Measurements from ENCODE around the gene RBM22. TPM values are rescaled to one million over a fixed set of nuclear protein-coding genes. Genes with fewer than 3 reads are reported as not detected.

The RBM22 gene
- polyA plus RNA-seq, 2 of the 4 experiments (the other 2 are of a cell fraction) = 42.2 to 75.7 TPM

DNA sequence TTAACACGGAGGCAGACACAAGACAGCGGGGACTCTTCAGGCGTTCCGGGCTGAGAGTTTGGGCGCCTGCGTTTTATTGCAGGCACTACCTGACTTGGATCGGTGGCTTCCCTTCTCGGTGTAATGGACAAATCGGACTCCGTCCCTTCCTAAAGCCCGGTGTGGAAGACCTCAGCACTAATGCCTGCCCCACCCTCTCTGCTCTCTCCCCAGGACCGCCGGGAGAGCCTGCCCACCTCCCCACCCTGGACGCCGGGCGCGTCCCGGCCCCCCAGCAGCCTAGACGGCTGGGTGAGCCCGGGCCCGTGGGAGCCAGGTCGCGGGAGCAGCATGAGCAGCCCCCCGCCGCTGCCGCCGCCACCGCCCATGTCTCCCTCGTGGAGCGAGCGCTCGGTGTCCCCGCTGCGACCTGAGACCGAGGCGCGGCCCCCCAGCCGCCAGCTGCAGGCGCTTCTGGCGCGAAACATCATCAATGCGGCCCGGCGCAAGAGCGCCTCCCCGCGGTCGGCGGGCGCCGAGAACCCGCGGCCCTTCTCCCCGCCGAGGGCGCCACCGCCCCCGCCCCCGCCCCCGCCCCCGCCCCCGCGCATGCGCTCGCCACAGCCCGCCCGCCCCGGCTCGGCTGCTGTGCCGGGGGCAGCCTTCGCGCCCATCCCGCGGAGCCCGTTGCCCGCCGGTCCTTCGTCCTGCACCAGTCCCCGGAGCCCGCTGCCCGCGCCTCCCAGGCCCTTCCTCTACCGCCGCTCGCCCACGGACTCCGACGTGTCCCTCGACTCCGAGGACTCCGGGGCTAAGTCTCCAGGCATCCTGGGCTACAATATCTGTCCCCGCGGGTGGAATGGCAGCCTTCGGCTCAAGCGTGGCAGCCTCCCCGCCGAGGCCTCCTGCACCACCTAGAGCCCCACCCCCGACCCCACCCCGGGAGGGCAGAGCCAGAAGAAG is 44.4 kb downstream of the RBM22 start (continued):
- TF ChIP-seq, protein P1, sequence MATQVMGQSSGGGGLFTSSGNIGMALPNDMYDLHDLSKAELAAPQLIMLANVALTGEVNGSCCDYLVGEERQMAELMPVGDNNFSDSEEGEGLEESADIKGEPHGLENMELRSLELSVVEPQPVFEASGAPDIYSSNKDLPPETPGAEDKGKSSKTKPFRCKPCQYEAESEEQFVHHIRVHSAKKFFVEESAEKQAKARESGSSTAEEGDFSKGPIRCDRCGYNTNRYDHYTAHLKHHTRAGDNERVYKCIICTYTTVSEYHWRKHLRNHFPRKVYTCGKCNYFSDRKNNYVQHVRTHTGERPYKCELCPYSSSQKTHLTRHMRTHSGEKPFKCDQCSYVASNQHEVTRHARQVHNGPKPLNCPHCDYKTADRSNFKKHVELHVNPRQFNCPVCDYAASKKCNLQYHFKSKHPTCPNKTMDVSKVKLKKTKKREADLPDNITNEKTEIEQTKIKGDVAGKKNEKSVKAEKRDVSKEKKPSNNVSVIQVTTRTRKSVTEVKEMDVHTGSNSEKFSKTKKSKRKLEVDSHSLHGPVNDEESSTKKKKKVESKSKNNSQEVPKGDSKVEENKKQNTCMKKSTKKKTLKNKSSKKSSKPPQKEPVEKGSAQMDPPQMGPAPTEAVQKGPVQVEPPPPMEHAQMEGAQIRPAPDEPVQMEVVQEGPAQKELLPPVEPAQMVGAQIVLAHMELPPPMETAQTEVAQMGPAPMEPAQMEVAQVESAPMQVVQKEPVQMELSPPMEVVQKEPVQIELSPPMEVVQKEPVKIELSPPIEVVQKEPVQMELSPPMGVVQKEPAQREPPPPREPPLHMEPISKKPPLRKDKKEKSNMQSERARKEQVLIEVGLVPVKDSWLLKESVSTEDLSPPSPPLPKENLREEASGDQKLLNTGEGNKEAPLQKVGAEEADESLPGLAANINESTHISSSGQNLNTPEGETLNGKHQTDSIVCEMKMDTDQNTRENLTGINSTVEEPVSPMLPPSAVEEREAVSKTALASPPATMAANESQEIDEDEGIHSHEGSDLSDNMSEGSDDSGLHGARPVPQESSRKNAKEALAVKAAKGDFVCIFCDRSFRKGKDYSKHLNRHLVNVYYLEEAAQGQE (IDR thresholded peaks at IDR 0.05) = no peak
- peak; percentile 50 for TF ChIP-seq POLR2A (IDR thresholded peaks at IDR 0.05; ENCODE audit: low read length)
- TF ChIP-seq MAZ (IDR thresholded peaks at IDR 0.05; ENCODE audit: borderline replicate concordance, low read depth, low read length) = peak; percentile 80; the same call in 1 of the 2 replicates
- no peak for TF ChIP-seq BHLHE40 (IDR thresholded peaks at IDR 0.05; ENCODE audit: low read depth, low read length)
- TF ChIP-seq, protein P2, sequence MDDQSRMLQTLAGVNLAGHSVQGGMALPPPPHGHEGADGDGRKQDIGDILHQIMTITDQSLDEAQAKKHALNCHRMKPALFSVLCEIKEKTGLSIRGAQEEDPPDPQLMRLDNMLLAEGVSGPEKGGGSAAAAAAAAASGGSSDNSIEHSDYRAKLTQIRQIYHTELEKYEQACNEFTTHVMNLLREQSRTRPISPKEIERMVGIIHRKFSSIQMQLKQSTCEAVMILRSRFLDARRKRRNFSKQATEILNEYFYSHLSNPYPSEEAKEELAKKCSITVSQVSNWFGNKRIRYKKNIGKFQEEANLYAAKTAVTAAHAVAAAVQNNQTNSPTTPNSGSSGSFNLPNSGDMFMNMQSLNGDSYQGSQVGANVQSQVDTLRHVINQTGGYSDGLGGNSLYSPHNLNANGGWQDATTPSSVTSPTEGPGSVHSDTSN (IDR thresholded peaks at IDR 0.05) = peak; percentile 44; the same call in 1 of the 2 replicates
- TF ChIP-seq, protein P3, sequence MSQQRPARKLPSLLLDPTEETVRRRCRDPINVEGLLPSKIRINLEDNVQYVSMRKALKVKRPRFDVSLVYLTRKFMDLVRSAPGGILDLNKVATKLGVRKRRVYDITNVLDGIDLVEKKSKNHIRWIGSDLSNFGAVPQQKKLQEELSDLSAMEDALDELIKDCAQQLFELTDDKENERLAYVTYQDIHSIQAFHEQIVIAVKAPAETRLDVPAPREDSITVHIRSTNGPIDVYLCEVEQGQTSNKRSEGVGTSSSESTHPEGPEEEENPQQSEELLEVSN (IDR thresholded peaks at IDR 0.05; ENCODE audit: borderline replicate concordance, low read depth) = peak; percentile 85
- no peak for TF ChIP-seq PHF8 (IDR thresholded peaks at IDR 0.05; ENCODE audit: borderline replicate concordance, low read depth)
- TF ChIP-seq JUNB (IDR thresholded peaks at IDR 0.05) = no peak

DNA sequence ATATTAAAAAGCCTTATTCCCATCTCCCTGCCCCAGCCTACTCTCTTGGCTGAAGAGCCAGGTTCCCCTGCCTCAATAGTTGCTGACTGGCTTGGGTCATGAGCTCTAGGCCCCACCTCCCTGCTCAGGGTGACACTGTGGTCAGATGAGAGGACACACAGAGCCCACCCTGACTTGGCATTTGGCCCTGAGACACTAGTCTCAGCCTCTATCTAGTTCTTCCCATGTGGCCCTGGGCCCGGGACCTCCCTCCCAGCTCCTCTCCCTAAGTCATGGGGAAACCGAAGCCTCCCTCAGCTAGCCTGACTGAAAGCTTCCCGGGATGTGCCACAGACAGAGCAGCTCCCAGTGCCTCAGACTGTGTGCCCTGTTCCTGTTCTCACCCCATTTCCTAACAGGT is 45.6 kb downstream of the RBM22 start:
- Histone ChIP-seq H3K4me3 (no peak overlapping the region), H3K4me1 (peaks cover 54% of the 10 kb centered on the region), H3K27ac (peak overlapping the region in 1 of 2 experiments; percentile 96; a peak in 4 of 6 replicates), H3K4me2 (no peak overlapping the region), H3K9me3 (no peaks in the 10 kb centered on the region)
- POLR2A ChIA-PET = interaction anchor here (1.0 kb wide), 1 partner anchor 11 kb away, joined by 4 read pairs; no protein-coding TSS in a partner anchor
- 89% methylated on average over 3 of the region's 3 CpGs for WGBS (ENCODE audit: missing lambda C conversion rate)
- CTCF ChIA-PET = interaction anchor here (1.0 to 11.2 kb wide), 9 partner anchors 8 to 196 kb away, joined by 3 to 143 read pairs (median 6); partner anchors contain the start of gene SYNPO
- DNase-seq (ENCODE audit: low read depth in 1 of 2, low spot score in 1 of 2) (no peak), FAIRE-seq (no peak), ATAC-seq (no peak)
- no peak for TF ChIP-seq RNF2 (IDR thresholded peaks at IDR 0.05; ENCODE audit: borderline replicate concordance, low read depth)
- no peak for TF ChIP-seq MYC (IDR thresholded peaks at IDR 0.05; ENCODE audit: borderline replicate concordance, low read length)
- no peak for TF ChIP-seq ESRRA (IDR thresholded peaks at IDR 0.05; ENCODE audit: borderline replicate concordance, low read length)
- no peak for TF ChIP-seq RCOR1 (IDR thresholded peaks at IDR 0.05; ENCODE audit: low read depth, low read length)
- no peak for TF ChIP-seq CBX8 (IDR thresholded peaks at IDR 0.05)
- TF ChIP-seq, protein P4, sequence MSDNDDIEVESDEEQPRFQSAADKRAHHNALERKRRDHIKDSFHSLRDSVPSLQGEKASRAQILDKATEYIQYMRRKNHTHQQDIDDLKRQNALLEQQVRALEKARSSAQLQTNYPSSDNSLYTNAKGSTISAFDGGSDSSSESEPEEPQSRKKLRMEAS (IDR thresholded peaks at IDR 0.05) = no peak
- no peak for TF ChIP-seq ZNF302 (CRISPR knock-in tag; IDR thresholded peaks at IDR 0.05)
- TF ChIP-seq SREBF2 (IDR thresholded peaks at IDR 0.05) = no peak
- no peak for TF ChIP-seq JUN (IDR thresholded peaks at IDR 0.05)
- TF ChIP-seq ZFP36 (IDR thresholded peaks at IDR 0.05; ENCODE audit: borderline replicate concordance, partially characterized antibody) = no peak
- TF ChIP-seq EHF (CRISPR knock-in tag; IDR thresholded peaks at IDR 0.05) = no peak
- TF ChIP-seq, protein P5, sequence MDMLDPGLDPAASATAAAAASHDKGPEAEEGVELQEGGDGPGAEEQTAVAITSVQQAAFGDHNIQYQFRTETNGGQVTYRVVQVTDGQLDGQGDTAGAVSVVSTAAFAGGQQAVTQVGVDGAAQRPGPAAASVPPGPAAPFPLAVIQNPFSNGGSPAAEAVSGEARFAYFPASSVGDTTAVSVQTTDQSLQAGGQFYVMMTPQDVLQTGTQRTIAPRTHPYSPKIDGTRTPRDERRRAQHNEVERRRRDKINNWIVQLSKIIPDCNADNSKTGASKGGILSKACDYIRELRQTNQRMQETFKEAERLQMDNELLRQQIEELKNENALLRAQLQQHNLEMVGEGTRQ (IDR thresholded peaks at IDR 0.05) = no peak
- TF ChIP-seq NPAS2 (CRISPR knock-in tag; IDR thresholded peaks at IDR 0.05; ENCODE audit: borderline replicate concordance) = no peak
- TF ChIP-seq CBX2 (IDR thresholded peaks at IDR 0.05; ENCODE audit: borderline replicate concordance, low read depth) = no peak
